A549 (cell line): ENCODE results near the gene MRPL33.

Experiments
- CHD4 ChIP-seq: fragments of 200-600 bp; sonication (generic); IDR thresholded peaks from 2 replicates; pipeline ENCODE4 v1.6.1; 2016; ENCODE audit warnings: antibody characterized with exemption, mild to moderate bottlenecking, borderline replicate concordance
- EP300 ChIP-seq, 2 experiments: fragments of >200 bp; sonication (Bioruptor Twin); formaldehyde crosslinking; IDR thresholded peaks; 2 replicates in 1 of 2; 3 replicates in 1 of 2; pipeline ENCODE4 v1.6.1; 2016 to 2017
- MYC ChIP-seq: IDR thresholded peaks from 2 replicates; pipeline ENCODE4 v1.6.1; 2012; ENCODE audit warnings: mild to moderate bottlenecking, inconsistent platforms, low read length, improper control_type of control experiment, borderline replicate concordance
- TF ChIP-seq, protein P1 (sequence below): fragments of >200 bp; sonication (Bioruptor Twin); formaldehyde crosslinking; IDR thresholded peaks from 3 replicates; pipeline ENCODE4 v1.5.1; 2016

DNA sequence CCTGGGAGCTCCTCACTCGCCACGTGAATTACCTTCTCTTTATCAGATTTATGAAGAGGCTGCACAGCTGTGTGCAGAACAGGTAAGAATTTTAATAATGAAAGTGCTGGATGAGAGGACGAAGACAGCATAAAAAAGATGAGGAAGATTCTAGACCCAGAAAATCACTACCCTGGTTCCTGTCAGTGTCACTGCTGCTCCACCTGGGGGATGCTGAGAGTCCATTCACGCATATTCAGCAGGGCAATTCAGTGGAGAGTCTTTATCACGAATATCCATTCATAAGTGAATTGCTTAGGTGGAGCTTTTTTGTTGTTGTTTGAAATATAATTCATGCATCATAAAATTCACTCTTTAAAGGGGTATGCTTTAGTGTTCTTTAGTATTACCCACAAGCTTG is 52.0 kb downstream of the MRPL33 start:
- TF ChIP-seq, protein P1, sequence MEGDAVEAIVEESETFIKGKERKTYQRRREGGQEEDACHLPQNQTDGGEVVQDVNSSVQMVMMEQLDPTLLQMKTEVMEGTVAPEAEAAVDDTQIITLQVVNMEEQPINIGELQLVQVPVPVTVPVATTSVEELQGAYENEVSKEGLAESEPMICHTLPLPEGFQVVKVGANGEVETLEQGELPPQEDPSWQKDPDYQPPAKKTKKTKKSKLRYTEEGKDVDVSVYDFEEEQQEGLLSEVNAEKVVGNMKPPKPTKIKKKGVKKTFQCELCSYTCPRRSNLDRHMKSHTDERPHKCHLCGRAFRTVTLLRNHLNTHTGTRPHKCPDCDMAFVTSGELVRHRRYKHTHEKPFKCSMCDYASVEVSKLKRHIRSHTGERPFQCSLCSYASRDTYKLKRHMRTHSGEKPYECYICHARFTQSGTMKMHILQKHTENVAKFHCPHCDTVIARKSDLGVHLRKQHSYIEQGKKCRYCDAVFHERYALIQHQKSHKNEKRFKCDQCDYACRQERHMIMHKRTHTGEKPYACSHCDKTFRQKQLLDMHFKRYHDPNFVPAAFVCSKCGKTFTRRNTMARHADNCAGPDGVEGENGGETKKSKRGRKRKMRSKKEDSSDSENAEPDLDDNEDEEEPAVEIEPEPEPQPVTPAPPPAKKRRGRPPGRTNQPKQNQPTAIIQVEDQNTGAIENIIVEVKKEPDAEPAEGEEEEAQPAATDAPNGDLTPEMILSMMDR = no peak
- TF ChIP-seq EP300 (IDR thresholded peaks at IDR 0.05) = no peak
- no peak for TF ChIP-seq MYC
- TF ChIP-seq CHD4 = no peak
